OCI-M1 (cell line): ENCODE data around the gene TMEM131.
A peak's percentile ranks its signal among the peaks of the same experiment; 100 is the strongest.
"Not testable (repeated sequence)": the region's sequence is repeated elsewhere in the genome, so short reads cannot be mapped to it uniquely, and the experiment has no call there.

ENCODE experiments used
- DNase-seq: peaks from one replicate; lab custom pipeline; 2025; lab: John Stamatoyannopoulos, UW

TMEM131 gene, protein sequence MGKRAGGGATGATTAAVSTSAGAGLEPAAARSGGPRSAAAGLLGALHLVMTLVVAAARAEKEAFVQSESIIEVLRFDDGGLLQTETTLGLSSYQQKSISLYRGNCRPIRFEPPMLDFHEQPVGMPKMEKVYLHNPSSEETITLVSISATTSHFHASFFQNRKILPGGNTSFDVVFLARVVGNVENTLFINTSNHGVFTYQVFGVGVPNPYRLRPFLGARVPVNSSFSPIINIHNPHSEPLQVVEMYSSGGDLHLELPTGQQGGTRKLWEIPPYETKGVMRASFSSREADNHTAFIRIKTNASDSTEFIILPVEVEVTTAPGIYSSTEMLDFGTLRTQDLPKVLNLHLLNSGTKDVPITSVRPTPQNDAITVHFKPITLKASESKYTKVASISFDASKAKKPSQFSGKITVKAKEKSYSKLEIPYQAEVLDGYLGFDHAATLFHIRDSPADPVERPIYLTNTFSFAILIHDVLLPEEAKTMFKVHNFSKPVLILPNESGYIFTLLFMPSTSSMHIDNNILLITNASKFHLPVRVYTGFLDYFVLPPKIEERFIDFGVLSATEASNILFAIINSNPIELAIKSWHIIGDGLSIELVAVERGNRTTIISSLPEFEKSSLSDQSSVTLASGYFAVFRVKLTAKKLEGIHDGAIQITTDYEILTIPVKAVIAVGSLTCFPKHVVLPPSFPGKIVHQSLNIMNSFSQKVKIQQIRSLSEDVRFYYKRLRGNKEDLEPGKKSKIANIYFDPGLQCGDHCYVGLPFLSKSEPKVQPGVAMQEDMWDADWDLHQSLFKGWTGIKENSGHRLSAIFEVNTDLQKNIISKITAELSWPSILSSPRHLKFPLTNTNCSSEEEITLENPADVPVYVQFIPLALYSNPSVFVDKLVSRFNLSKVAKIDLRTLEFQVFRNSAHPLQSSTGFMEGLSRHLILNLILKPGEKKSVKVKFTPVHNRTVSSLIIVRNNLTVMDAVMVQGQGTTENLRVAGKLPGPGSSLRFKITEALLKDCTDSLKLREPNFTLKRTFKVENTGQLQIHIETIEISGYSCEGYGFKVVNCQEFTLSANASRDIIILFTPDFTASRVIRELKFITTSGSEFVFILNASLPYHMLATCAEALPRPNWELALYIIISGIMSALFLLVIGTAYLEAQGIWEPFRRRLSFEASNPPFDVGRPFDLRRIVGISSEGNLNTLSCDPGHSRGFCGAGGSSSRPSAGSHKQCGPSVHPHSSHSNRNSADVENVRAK (N-terminal part only)

DNA sequence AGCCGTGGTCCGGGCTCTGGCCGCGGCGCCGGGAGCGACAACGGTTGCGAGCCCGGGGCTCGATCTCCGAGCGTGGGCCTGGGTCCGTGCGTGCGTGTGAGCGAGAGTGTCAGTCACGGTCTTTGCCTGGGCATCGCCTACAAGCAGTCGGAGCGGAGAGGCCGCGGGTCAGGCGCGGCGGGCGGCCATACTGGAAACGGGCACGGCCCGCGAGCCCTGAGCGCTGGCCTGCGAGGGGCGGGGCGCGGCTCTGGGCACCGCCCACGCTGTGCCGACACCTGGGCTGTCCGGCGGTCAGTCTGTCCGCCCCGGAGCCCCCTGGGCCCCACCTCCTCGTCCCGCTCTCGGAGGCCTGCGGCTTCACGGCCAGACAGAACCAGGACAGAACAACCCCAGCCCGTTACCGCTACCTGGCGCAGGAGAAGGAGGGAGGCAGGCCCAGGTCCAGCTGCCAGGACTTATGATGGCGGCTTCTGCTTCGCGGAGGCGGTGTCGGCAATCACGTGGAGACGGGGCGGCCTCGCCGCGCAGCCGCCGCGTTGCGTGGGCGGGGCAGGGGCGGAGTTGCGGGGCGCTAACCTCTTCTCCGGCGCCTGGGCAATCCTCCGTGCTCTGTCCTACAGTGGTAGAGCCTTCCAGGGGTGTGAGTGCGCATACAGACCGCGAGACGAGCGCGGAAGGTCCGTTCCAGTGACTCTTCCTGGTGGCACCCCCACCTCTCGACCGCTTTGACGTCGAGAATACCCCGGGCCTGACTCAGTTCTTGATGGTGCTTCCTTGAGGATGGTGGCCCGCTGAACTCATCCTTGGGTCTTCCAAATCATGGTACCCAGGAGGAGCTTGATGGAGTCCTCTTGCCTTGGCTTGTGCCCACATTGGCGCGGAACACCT lies at the start of gene TMEM131:
TSS of gene TMEM131 (minus strand) at position 215 of the 891 bp plus-strand sequence. CDS start 286 bp downstream, outside the sequence.
- DNase-seq = peak; percentile 96

DNA sequence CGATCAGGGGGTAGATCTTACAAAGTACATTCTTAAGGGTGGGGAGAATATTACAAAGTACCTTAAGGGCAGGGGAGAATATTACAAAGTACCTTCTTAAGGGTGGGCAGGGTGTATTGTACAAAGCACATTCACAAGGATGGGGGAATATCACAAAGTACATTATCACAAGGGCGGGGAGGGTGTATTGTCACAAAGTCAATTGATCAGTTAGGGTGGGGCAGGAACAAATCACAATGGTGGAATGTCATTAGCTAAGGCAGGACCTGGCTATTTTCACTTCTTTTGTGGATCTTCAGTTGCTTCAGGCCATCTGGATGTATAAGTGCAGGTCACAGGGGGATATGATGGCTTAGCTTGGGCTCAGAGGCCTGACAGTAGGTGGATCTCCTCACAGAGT lies 49.0 kb upstream of the TMEM131 start:
- DNase-seq = not testable (repeated sequence)

DNA sequence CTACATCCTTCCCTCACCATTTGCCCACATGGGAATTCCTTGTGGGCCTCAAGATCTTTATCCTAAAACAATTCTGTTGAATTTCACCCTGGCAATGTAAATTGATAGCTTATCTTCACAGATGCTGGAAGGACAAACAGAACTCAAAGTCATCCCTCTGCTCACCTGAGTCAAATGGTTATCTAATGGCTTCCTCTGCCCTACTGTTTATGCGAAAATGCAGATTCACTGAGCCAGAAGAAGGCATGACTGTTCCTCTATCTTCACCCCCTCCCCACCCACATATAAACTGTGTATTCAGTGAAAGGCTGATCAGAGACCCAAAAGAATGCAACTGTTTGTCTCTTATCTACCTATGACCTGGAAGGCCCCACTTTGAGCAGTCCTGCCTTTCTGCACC lies 47.4 kb upstream of the TMEM131 start:
- no peak for DNase-seq

DNA sequence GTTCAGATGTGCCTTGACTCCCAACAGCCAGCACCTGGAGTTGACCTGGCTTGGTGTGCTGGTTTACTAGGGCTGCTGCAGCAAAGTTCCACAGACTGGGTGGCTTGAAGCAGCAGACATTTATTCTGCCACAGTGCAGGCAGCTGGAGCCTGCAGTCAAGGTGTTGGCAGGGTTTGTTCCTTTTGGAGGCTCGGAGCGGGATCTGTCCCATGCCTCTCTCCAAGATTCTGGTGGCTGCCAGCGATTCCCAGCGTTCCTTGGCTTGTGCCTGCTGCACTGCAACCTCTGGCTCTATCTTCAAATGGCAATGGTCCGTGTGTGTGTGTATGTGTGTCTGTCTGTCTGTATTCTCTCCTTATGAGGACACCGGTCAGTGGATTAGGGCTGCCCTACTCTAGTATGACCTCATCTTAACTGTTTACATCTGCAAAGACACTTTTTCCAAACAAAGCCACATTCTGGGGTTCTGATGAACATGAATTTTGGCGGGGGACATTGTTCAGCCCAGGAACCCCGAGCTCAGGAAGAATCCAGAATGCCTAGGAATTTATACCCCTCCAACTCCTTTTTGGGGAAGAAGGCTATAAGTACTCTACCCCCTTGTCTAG lies 44.7 kb upstream of the TMEM131 start:
- DNase-seq = no peak

DNA sequence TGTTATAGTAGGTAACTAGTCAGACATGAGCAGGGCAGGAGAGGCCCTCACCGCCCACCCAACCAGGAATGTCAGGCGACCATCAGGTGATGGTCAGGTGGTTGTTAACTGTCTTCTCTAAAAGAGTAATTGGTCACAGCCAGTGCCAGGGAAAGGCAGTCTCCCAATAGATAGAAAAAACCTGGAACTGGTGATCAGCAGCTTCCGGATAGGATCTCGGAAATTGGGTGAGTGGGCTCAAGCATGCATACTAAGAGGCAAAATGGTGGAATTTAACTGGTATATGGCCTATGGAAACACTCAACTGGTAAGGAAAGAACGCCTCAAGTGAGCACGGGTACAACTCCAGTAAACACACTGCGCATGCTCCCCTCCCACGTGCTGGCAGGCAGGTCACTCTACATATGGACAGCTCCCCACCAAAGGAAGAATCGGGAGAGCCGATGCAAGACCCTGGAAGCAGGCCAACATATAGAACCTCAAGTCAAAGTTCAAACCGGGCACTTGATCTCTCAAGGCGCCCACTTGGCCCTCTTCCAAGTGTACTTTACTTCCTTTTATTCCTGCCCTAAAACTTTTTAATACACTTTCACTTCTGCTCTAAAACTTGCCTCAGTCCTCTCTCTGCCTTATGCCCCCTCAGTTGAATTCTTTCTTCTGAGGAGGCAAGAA lies 43.5 kb upstream of the TMEM131 start:
- peak; percentile 55 for DNase-seq

DNA sequence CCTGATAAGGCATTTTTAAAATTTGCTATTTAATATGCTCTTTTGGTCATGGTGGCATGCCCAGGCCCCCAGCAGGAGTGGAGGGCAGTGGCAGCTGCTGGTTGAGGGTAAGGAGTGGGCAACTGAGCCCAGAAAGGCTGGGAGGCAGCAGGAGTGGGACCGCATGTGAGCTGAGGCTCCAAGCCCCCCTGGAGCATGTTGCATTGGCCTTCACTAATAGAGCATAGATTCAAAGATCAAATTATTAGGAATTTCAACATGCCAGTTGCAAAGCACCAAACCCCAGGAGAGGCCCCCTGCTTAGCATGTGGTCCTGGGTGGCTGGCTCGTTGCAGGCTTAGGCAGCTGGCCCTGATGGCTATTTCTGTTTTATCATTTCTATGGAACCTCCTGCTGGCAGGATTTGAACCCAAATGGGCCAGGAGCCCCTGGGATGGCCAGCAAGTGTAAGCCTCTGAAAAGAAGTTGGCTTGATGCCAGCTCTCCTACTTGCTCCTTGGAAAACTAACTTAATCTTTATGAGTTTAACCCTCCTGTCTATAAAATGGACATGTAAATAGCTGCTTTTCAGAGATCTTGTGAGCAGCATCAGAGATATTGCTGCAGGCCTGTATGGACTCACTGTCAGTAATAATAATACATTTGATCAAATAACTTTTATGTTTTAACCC lies 42.1 kb upstream of the TMEM131 start:
- DNase-seq = no peak

DNA sequence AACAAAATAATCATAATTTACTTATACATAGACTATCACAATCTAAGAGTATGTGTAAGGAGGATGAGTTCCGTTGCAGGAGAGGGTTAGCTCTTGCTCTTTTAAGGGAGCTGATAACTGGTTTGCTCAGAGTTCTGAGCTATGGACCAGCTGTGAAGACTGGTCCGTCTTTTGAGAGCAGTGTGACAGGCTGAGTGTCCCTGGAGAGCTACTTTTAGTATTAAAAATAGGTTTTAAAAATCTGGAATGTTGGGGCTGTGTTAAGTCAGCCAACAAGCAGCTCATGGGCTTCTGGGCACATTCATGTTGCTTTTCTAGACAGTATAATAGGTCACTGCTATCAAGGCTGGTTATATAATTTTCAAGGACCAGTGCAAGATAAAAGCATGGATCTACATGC lies 41.5 kb upstream of the TMEM131 start:
- DNase-seq = no peak

DNA sequence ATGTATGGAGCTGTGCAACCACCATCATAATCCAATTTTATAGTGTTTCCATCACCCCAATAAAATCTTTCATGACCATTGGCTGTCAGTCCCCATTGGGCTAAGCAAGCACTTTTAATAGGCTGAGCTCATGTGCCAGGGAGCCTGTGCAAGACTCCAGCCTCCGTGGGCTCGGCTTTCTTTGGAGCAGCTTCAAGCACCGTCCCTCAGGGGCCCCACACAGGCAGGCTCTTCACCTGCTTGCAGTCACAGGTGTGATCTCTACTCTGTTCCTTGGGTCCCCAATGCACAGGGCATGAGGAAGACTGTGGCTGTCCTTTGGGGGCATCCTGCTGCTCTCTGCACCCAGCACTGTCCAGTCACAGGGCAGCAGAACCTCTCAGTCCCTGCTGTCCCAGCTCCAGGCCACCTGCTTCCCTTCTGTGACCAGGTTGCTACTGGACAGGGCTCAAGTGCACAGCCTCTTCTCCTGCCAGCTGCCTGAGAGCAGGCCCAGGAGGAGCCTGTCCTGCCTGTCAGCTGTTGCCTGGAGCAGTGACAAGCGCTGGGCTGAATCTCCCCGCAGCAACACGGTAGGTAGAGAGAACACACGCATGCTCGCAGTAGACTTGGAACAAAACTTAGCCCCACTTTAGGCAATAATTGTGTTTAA lies 40.7 kb upstream of the TMEM131 start:
- no peak for DNase-seq

DNA sequence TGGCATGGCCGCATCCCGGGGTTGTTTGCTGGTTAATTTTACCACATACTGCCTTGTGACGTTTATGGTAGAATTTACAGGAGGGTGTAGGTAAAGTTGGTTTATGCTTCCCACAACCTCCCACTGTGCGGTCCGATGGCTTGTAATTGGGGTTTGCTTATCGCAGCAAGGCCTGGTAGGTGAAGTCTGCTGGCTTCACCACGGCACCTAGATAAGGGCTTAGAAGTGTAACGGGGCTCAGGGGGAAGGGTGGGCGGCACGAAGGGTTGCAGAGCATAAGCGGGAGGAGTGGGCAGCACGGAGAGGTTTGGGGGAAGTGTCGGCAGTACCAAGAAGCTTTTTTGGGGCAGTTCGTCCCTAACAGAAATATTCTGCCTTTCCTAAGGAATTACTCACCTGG lies 39.0 kb upstream of the TMEM131 start:
- DNase-seq = peak; percentile 32

DNA sequence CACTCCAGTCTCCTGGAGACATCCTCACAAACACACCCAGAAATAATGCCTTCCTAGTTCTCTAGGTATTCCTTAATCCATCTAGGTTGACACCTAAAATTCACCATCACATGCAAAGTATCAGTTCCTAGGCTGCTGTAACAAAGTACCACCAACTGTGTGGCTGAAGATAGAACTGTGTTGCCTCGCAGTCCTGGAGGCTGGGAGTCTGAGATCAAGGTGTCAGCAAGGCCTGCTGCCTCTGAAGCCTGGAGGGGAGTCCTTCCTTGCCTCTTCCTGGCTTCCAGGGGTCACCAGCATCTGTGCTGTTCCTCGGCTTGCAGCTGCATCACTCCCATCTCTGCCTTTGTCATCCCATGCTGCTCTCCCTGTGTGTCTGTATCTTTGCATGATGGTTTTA lies 36.3 kb upstream of the TMEM131 start:
- no peak for DNase-seq

DNA sequence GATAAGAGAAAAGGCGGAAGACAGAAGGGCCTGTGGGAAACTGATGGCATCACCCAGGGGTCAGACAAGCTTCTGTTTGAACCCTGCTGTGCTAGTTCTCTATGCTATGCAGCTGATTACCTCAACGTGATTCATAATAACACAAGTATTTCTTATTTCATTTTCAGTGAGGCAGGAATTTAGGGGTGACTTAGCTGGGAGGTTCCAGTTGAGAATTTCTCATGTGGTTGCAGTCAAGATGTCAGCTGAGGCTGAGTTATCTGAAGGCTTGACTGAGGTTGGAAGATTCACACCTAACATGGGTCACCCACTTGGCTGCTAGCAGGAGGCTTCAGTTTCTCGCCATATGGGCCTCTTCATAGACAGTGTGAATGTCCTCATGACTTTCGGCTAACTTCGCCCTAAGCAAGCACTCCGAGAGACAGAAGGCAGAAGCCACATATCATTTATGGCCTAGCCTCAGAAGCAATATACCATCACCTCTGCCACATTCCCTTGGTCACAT lies 34.0 kb upstream of the TMEM131 start:
- DNase-seq = no peak

DNA sequence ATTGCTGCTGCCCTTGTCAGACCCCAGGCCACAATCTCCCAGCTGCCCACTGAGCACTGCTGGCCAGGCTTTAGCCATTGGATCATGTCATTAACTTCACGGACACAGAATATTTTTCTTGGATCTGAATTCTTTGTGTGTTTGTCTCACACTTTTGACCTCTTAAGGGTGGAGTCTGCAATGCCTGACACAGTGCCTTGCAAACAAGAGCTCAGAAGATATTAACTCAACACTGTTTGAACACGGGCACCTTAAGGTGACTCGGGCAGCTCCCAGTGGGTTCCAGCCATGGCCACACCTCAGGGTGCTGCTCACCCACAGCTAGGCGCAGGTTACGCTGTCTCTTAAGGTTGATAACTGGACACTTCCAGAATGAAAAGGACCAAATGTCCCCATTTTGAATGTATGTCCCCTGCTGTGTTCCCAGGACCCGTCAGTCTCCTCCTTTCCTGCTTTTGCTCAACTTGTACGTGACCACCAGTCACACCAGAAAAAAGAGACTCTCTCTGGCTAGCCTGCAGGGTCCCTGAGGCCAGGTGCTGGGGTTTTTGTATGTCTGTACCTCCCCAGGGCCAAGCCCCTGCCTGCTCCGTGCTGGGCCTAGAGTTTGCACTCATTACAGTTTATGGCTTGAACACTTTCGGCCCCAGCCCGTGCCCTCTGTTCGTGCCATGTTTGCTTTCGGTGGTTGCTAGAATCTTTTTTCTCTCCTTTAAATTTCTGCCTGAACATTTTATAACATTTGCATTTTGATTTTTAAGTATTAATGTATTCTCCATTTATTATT lies 33.4 kb upstream of the TMEM131 start:
- no peak for DNase-seq

DNA sequence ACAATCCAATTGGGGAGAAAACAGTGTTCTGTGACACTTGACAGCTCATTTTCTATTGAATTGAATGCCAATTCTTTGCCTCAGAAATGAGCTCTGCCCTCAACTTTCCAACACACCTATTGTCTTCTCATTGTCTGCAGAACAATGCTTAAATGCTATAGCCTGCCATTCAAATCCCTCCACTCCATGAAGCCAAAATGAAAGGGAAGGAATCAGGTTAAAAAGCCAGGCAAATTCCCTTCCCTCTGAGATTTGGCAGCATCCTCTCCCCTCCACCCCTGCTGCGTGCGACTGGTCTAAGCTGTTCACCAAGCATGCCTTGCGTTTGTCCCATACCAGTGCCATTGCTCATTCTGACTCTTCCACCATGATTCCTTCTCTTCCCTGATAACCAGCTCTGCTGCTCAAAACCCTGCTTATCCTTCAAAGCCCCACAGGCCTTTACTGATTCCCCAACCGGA lies 32.4 kb upstream of the TMEM131 start:
- no peak for DNase-seq

DNA sequence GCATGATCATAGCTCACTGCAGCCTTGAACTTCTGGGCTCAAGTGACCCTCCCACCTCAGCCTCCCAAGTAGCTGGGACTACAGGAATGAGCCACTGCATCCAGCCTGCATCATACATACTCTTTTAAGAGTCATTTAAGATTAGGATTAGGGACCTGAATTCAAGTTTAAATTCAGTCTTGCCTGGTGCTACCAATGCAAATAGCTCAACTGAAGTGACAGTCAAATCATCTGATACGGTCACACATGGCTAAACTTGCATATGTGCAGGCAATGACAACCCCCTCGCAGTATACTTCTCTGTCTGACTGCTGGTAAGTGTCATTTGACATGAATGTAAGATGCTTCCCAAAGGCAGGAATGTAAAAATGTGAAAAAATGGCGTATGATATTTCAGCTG lies 31.8 kb upstream of the TMEM131 start:
- peak; percentile 39 for DNase-seq

DNA sequence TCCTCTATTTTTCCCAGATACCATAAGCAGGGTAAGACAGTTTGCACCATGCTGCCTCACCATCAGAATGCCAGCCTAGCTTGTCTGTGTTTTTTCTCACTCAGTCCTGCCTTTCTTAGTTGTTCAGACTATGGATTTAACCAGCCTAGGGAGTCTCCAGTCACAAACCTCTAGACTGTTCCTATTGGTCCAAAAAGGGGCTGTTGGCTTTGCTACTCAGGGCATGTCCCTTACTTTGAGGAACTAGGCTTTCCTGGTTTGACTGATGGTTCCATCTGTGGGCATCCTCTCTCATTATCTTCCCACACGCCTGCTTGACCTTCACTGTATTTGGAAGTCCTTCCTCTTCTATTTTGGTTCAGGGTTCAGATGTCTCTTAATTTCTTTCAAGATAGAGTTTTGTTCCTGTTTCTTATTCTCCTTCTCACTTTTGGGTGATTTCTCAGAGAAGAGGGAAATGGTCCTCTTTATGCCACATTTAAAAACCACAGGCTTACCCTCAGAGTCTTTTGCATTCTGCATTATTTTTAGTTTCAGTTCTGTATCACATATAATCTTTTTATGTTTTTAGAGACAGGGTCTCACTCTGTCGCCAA lies 31.3 kb upstream of the TMEM131 start:
- DNase-seq = peak; percentile 92

DNA sequence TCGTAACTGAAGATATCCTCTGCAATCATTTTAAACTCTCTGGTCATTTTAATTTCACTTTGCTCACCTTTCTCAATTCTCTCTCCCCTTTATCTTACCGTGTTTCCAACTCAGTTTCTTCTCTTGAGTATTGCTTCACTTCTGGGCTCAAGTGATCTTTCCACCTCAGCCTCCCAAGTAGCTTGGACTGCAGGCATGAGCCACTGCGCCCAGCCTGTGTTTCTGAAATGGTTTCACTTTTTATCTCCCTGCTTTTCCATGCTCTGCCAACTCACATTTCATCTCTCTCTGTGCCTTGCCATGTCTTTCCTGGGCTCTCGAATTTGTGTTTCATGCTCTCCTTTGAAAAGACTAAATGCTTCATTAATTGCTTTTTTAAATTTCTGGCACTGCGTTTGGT lies 30.5 kb upstream of the TMEM131 start:
- peak; percentile 43 for DNase-seq

DNA sequence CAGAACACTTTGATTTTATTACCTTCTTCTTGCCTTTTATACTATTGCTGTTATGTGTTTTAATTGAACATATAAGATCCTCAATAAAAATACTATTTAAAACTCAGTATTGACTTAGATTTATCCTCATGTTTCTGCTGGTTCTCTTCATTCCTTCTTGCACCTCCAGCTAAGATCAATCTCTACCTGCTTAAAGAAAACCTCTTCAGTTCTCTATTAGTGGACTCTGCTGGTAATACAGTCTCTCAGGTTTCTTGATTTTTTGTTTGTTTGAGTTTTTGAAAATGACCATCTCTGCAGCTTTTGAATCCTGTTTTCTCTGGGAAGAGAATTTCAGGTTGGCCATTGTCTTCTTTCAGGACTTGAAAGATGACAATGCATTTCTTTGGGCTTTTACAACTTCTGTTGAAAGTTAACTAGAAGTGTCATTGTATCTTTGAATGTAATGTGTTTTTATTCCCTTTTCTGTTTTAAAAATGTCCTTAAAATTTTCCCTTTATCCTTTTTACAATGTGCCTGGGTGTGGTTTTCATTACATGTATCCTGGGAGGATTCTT lies 29.8 kb upstream of the TMEM131 start:
- DNase-seq = no peak
